ENCODE results near the gene RAB20. TPM values are rescaled to one million over a fixed set of nuclear protein-coding genes. Genes with fewer than 3 reads are reported as not detected.
"Not testable (repeated sequence)": the region's sequence is repeated elsewhere in the genome, so short reads cannot be mapped to it uniquely, and the experiment has no call there.

The RAB20 gene
- total RNA-seq, 2 experiments from 2014 or later, result 10.7 to 10.9 TPM

GRCh38 chr13:110503037-110503901 lies 58.3 kb downstream of the RAB20 start:
- no peak for DNase-seq
- Mint-ChIP-seq H3K9me3 (peaks cover 3% of the 10 kb centered on the region), H3K4me1 (no peaks in the 10 kb centered on the region), H3K27me3 (no peaks in the 10 kb centered on the region), H3K4me3 (no peak overlapping the region), H3K36me3 (no peaks in the 10 kb centered on the region), H3K27ac (no peak overlapping the region)

DNA sequence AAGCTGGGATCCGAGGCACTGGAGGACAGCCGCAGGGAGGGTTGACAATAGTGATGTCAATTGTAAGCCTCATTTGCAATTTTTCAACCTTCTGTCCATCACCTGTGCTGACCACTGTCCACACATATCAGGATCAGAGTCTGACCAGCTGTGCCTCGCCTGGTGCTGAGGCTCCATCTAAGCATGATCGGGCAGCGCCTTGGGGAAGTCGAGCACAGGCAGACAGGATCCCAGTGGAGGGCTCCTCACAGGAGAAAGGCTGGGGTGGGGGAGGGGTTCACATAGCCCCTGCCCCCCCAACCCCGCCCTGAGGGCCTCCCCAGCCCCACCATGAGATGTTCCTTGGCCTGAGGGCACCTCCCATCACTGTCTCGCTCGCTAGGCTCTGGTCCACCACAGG lies 60.3 kb downstream of the RAB20 start:
- peaks cover 4% of the 10 kb centered on the region for H3K27me3 Mint-ChIP-seq
- H3K36me3 Mint-ChIP-seq, result no peaks in the 10 kb centered on the region
- no peaks in the 10 kb centered on the region for H3K4me1 Mint-ChIP-seq
- peaks cover 3% of the 10 kb centered on the region for H3K9me3 Mint-ChIP-seq
- no peak for DNase-seq
- H3K4me3 Mint-ChIP-seq, result no peak overlapping the region
- H3K27ac Mint-ChIP-seq, result no peak overlapping the region

DNA sequence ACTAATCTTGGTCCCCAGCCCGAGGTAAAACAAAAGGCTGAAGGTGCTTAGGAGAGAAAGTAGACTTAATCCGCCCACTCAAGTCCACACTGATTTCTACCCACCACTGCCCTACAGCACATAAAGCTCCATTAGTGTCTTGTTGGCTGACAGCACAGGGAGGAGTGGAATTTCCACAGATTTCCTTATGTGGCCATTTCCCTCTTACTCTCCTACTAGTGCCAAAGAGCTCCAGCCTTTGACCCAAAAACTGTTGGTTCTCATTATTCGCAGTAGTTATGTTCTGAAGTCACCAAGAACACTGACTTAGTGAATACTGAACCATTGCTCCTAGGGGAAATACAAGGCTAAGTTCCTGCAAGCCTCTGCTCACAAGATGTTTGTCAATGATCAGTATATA lies 61.2 kb downstream of the RAB20 start:
- no peak overlapping the region for H3K27ac Mint-ChIP-seq

GRCh38 chr13:110499621-110500281 lies 61.8 kb downstream of the RAB20 start:
- Mint-ChIP-seq H3K36me3 (no peaks in the 10 kb centered on the region), H3K27ac (no peak overlapping the region), H3K9me3 (peaks cover 3% of the 10 kb centered on the region), H3K27me3 (peaks cover 4% of the 10 kb centered on the region), H3K4me1 (no peaks in the 10 kb centered on the region), H3K4me3 (no peak overlapping the region)
- no peak for DNase-seq

More for the DNA sequence above, 61.2 kb downstream of the RAB20 start:
- Mint-ChIP-seq H3K4me1 (no peaks in the 10 kb centered on the region), H3K27me3 (peaks cover 4% of the 10 kb centered on the region), H3K4me3 (no peak overlapping the region), H3K36me3 (no peaks in the 10 kb centered on the region), H3K9me3 (peaks cover 3% of the 10 kb centered on the region)
- DNase-seq, result no peak

DNA sequence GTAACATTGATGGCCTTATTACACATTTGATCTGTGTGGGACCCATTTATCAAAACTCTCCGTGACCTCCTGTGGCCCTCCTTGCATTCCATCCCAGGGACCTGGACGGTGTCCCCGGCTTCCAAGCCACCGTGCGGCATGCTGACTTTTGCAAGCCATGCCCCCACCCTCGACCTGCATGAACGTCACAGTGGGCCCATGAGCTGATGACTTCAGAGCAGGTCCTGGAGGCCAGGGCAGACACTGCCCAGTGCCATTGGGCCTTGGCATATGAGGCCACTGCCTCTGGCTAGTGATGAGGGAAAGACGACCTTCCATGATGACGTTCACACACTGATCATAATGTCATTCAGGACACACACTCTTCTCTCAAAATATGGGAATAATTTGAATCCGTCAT lies 62.8 kb downstream of the RAB20 start:
- peaks cover 4% of the 10 kb centered on the region for H3K27me3 Mint-ChIP-seq
- H3K9me3 Mint-ChIP-seq, result peaks cover 3% of the 10 kb centered on the region
- H3K4me3 Mint-ChIP-seq, result no peak overlapping the region

GRCh38 chr13:110498327-110498726 lies 63.2 kb downstream of the RAB20 start:
- no peak for DNase-seq
- no peaks in the 10 kb centered on the region for H3K4me1 Mint-ChIP-seq
- H3K27me3 Mint-ChIP-seq, result peaks cover 4% of the 10 kb centered on the region
- peaks cover 3% of the 10 kb centered on the region for H3K9me3 Mint-ChIP-seq
- H3K27ac Mint-ChIP-seq, result no peak overlapping the region
- H3K4me3 Mint-ChIP-seq, result no peak overlapping the region
- no peaks in the 10 kb centered on the region for H3K36me3 Mint-ChIP-seq

More for the DNA sequence above, 62.8 kb downstream of the RAB20 start:
- DNase-seq, result no peak
- Mint-ChIP-seq H3K27ac (no peak overlapping the region), H3K4me1 (no peaks in the 10 kb centered on the region), H3K36me3 (no peaks in the 10 kb centered on the region)

DNA sequence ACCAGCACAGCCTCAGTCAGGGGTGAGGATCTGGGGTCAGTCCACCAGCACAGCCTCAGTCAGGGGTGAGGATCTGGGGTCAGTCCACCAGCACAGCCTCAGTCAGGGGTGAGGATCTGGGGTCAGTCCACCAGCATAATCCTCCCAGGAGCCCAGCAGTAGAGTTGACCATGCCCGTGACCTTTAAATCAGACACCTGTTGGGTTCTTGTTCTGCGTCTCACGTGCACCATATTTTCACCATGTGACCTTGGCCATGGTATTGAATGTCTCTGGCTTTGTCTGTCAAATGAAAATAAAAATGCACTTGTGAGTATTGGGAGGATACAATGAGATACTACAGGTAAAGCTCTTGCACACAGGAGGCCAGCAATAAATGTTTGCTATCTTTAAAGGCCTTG lies 63.6 kb downstream of the RAB20 start:
- not testable (repeated sequence) for H3K4me3 Mint-ChIP-seq, H3K9me3 Mint-ChIP-seq, H3K27ac Mint-ChIP-seq, H3K4me1 Mint-ChIP-seq, H3K36me3 Mint-ChIP-seq, DNase-seq, H3K27me3 Mint-ChIP-seq

DNA sequence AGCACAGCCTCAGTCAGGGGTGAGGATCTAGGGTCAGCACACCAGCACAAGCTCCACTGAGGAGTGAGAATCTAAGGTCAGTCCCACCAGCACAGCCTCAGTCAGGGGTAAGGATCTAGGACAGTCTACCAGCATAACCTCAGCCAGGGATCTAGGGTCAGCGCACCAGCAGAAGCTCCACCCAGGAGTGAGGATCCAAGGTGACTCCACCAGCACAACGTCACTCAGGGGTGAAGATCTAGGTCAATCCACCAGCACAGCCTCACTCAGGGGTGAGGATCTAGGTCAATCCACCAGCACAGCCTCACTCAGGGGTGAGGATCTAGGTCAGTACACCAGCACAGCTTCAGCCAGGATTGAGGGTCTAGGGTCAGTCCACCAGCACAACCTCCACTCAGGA lies 64.5 kb downstream of the RAB20 start:
- no peak for DNase-seq
- H3K4me1 Mint-ChIP-seq, result no peaks in the 10 kb centered on the region
- no peak overlapping the region for H3K4me3 Mint-ChIP-seq
- no peaks in the 10 kb centered on the region for H3K36me3 Mint-ChIP-seq
- H3K27ac Mint-ChIP-seq, result no peak overlapping the region
- peaks cover 3% of the 10 kb centered on the region for H3K9me3 Mint-ChIP-seq
- H3K27me3 Mint-ChIP-seq, result peaks cover 4% of the 10 kb centered on the region

DNA sequence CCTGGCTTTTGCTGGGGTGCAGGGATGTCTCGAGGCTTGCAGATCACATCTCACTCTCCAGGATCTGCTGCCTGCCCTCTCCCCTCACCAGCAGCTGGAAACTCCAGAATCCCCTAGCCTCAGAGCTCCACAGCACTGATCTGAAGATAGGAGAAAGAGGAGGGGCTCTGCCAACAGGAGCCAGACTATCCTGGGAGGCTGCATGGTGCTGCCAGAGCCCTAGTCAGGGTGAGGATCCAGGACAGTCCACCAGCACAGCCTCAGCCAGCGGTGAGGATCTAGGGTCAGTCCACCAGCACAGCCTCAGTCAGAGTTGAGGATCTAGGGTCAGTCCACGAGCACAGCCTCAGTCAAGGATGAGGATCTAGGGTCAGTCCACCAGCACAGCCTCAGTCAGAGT lies 65.2 kb downstream of the RAB20 start:
- H3K4me1 Mint-ChIP-seq, result no peaks in the 10 kb centered on the region
- peaks cover 4% of the 10 kb centered on the region for H3K27me3 Mint-ChIP-seq
- H3K27ac Mint-ChIP-seq, result no peak overlapping the region
- H3K36me3 Mint-ChIP-seq, result no peaks in the 10 kb centered on the region
- DNase-seq, result no peak
- no peak overlapping the region for H3K4me3 Mint-ChIP-seq
- H3K9me3 Mint-ChIP-seq, result peaks cover 3% of the 10 kb centered on the region

- H3K27me3 Mint-ChIP-seq, result peaks cover 4% of the 10 kb centered on the region
Observed at GRCh38 chr13:110495881-110496280, 65.6 kb downstream of the RAB20 start.

DNA sequence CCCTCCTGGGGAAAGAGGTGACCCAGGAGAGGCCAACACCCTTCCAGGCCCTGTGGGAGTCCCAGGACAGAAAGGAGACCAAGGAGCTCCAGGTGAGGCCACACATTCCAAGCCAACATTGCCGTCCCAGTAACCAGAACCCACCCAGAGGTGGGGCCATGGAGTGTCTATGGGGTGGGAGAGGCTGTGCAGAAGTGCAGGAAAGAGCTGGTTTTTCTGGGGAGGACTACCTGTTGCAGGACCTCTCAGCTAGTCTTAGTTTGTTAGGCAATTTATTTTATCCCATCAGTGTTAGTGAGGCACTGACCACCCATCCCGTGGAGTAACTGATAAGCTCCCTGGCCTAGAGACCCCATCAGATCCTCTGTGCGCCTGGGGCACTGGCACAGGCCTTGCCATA lies 66.1 kb downstream of the RAB20 start:
- peaks cover 4% of the 10 kb centered on the region for H3K27me3 Mint-ChIP-seq
- peaks cover 3% of the 10 kb centered on the region for H3K9me3 Mint-ChIP-seq
- H3K27ac Mint-ChIP-seq, result no peak overlapping the region
- H3K4me1 Mint-ChIP-seq, result no peaks in the 10 kb centered on the region
- H3K4me3 Mint-ChIP-seq, result no peak overlapping the region
- no peak for DNase-seq
- H3K36me3 Mint-ChIP-seq, result no peaks in the 10 kb centered on the region

More at GRCh38 chr13:110495881-110496280, 65.6 kb downstream of the RAB20 start:
- H3K36me3 Mint-ChIP-seq, result no peaks in the 10 kb centered on the region
- no peak overlapping the region for H3K4me3 Mint-ChIP-seq
- no peak overlapping the region for H3K27ac Mint-ChIP-seq
- no peak for DNase-seq
- no peaks in the 10 kb centered on the region for H3K4me1 Mint-ChIP-seq
- H3K9me3 Mint-ChIP-seq, result peaks cover 3% of the 10 kb centered on the region

GRCh38 chr13:110493613-110494012 lies 67.9 kb downstream of the RAB20 start:
- Mint-ChIP-seq H3K9me3 (no peaks in the 10 kb centered on the region), H3K27me3 (peaks cover 4% of the 10 kb centered on the region), H3K4me3 (no peak overlapping the region), H3K4me1 (no peaks in the 10 kb centered on the region), H3K27ac (no peak overlapping the region), H3K36me3 (no peaks in the 10 kb centered on the region)
- no peak for DNase-seq

DNA sequence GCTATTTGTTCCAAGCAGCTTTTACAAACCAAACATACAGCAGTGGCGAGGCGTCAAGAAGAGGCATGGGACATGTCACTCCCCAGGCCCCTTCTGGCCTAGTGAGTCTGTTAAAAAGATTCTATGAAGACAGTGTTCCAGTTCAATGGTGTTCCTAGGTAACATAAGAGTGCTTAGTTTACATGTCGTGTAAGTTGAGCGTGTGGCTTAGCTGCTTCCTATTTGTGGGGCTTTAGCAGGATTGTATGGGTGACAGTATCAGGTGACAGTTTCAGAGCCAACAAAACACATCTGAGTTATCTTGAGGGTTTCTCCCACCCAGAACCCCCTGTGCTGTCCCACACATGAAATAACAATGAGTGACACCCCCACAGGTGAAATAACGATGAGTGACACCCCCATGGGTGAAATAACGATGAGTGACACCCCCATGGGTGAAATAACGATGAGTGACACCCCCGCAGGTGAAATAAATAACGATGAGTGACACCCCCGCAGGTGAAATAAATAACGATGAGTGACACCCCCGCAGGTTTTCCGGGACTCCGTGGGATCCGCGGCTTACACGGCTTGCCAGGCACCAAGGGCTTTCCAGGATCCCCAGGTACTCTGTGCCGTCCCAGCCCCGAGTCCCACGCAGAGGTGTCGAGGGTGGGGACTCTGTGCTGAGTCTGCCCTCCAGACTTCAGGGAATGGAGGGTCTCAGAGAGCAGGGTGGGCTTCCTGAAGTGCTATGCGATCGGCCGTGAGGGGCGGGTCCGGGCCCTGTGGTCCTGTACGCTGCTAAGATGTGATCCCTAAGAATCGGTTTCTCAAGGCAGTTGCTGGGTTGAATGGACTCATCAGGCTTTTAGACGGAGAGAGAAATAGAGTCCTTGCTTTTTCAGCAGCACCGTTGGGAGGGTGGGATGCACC lies 68.6 kb downstream of the RAB20 start:
- no peaks in the 10 kb centered on the region for H3K4me1 Mint-ChIP-seq
- no peak for DNase-seq
- H3K27me3 Mint-ChIP-seq, result peaks cover 4% of the 10 kb centered on the region
- no peak overlapping the region for H3K27ac Mint-ChIP-seq
- no peak overlapping the region for H3K4me3 Mint-ChIP-seq
- H3K9me3 Mint-ChIP-seq, result no peaks in the 10 kb centered on the region
- H3K36me3 Mint-ChIP-seq, result no peaks in the 10 kb centered on the region

DNA sequence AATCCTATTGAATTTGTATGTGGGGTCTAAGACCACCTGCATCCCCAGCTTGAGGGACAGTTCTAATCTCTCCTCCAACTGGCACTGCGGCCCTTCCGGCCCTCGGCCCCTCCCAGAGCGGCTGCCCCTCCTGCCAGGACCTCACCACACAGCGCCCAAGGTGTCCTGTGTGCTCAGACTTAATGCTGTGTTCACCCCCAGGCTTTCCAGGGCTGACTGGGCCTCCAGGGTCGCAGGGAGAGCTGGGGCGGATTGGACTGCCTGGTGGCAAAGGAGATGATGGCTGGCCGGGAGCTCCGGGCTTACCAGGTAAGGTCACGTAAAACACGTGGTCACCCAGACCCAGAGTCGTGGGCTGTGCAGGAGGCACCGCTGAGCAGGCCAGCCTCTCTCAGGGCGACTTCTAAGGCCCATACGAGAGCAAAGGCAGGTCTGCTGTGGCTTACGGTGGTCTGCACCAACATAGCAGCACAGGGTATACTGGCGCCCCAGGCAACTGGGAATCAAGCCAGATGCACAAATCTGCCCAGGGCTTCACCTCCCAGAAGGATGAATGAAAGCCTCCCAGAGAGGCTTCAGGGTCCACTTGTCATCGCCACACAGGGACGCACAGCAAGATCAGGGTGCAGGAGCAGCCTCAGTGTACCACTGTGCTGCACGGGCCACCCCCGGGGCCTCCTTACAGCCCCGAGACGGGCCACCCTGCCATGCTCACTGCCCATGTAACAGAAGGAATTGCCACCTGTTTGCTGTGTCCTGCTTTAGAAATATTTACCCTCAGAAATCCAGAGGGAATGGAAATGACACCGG lies 69.4 kb downstream of the RAB20 start:
- no peaks in the 10 kb centered on the region for H3K36me3 Mint-ChIP-seq
- H3K27me3 Mint-ChIP-seq, result peaks cover 4% of the 10 kb centered on the region
- no peaks in the 10 kb centered on the region for H3K4me1 Mint-ChIP-seq
- no peak overlapping the region for H3K4me3 Mint-ChIP-seq
- DNase-seq, result no peak
- H3K27ac Mint-ChIP-seq, result no peak overlapping the region
- no peaks in the 10 kb centered on the region for H3K9me3 Mint-ChIP-seq

Data from activated naive CD8-positive, alpha-beta T cell treated with anti-CD3 and anti-CD28 coated beads for 36 hours (primary cell).